ENCODE data around the gene TRPM6. TPM values are rescaled to one million over a fixed set of nuclear protein-coding genes. Genes with fewer than 3 reads are reported as not detected.
A peak's percentile ranks its signal among the peaks of the same experiment; 100 is the strongest.

TRPM6 gene
- total and polyA plus RNA-seq, 5 donors: 0.11 to 0.76 (median 0.17) TPM

DNA sequence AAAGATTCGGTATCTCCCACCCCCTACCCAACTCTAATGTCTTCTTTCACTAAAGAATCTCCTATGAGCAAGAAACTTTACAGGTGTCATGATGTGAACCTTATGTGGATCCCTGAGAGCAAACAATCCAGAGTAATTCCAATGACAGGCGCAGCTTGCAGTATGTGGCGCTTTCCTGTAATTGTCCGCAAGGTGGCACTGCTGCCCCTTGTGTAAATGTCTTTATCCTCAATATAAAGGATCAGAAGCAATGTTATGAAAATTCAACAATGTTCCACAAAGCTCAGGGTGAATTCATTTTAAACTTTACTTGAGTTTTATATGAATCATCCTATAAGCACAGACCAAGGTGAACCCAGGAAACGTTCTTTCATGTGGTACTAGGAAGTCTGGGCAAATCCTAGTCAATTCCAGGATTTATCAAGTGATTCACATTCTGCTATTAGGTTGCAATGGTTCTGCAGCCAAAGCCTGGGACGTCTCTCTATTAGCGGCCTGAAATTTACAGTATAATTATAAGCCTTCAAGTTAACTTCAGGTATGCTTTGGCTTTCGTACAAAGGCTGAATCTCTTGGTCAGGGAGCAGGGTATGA is 113.7 kb downstream of the TRPM6 start:
- no peaks in the 10 kb centered on the region for H3K9me3 ChIP-seq (ENCODE audit: control insufficient read depth, low read length)
- 27% methylated on average over 8 of the region's 8 CpGs for WGBS
- ATAC-seq: peak; percentile 66 to 74
- no peaks in the 10 kb centered on the region for H3K27me3 ChIP-seq (ENCODE audit: control insufficient read depth, insufficient read depth)
- peaks cover 1% of the 10 kb centered on the region for H3K4me1 ChIP-seq (ENCODE audit: control insufficient read depth, insufficient read depth, low read length)
- H3K4me3 ChIP-seq (ENCODE audit: low read length): no peak overlapping the region
- intact Hi-C loops (cut with DNase I): loop anchor here in 3 of 4 donors (2.0 to 5.0 kb wide), 3 partner anchors 227 to 303 kb away; no protein-coding TSS in a partner anchor
- no peak overlapping the region for H3K27ac ChIP-seq (ENCODE audit: low read length)
- peak; percentile 71 to 90 (median 82) for DNase-seq

DNA sequence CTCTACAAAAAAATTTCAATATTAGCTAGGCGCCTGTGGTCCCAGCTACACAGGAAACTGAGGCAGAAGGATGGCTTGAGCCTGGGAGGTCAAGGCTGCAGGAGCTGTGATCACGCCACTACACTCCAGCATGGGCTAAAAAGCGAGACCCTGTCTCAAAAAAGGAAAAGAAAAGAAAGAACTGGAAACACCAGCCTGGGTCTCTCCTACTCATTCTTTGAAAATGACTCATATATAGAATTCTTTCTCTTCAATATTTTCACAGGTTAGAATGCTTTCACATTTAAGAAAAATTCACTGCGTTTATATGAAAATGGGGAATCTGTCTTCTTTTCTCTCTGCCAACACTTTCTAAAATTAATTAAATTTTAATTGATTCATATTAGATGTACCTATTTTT is 115.6 kb downstream of the TRPM6 start:
- Histone ChIP-seq H3K4me3 (ENCODE audit: low read length) (no peak overlapping the region), H3K9me3 (ENCODE audit: control insufficient read depth, low read length) (no peaks in the 10 kb centered on the region), H3K27ac (ENCODE audit: low read length) (no peak overlapping the region), H3K4me1 (ENCODE audit: control insufficient read depth, insufficient read depth, low read length) (peaks cover 1% of the 10 kb centered on the region), H3K27me3 (ENCODE audit: control insufficient read depth, insufficient read depth) (no peaks in the 10 kb centered on the region)
- DNase-seq (no peak), ATAC-seq (no peak)
- WGBS: 83% methylated on average over 4 of the region's 4 CpGs
- intact Hi-C loops (cut with DNase I): loop anchor here in 3 of 4 donors (5.0 kb wide), 1 partner anchor 305 kb away; no protein-coding TSS in a partner anchor

DNA sequence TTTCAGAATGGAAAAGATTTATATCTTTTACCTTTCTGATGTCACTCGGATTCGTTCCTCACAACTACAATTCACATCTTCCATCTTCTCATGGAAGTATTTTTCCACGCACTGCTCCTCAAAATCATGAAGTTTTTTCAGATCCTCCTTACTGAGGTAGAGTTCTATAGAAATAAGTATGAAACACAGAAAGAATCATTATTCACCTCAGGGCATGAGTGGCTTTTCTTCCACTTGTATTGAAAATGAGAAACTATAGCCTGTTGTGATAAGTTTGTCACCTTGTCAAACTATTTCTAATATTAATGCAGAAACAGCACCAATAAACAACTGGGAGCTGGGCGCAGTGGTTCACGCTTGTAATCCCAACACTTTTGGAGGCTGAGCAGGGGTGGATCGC is 116.0 kb downstream of the TRPM6 start:
- Histone ChIP-seq H3K9me3 (ENCODE audit: control insufficient read depth, low read length) (no peaks in the 10 kb centered on the region), H3K4me1 (ENCODE audit: control insufficient read depth, insufficient read depth, low read length) (no peaks in the 10 kb centered on the region), H3K27me3 (ENCODE audit: control insufficient read depth, insufficient read depth) (no peaks in the 10 kb centered on the region), H3K27ac (ENCODE audit: low read length) (no peak overlapping the region), H3K4me3 (ENCODE audit: low read length) (no peak overlapping the region)
- DNase-seq (no peak), ATAC-seq (no peak)
- 90% methylated on average over 6 of the region's 6 CpGs for WGBS
- intact Hi-C loops (cut with DNase I): loop anchor here in 3 of 4 donors (5.0 kb wide), 1 partner anchor 306 kb away; no protein-coding TSS in a partner anchor

DNA sequence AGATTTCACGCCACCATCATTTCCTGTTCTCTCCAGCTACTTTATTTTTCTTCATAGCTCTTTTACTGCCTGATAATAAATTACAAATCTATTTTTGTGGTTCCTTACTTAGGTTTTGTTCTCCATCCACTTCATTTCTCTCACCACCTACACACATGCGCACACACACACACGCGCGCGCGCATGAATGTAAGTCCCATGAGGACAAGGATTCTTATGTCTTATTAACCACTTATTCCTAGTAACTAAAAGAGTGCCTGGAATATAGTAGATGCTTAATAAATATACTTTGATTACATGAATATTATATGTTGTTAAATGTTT is 116.5 kb downstream of the TRPM6 start:
- H3K27me3 ChIP-seq (ENCODE audit: control insufficient read depth, insufficient read depth): no peaks in the 10 kb centered on the region
- H3K4me1 ChIP-seq (ENCODE audit: control insufficient read depth, insufficient read depth, low read length): no peaks in the 10 kb centered on the region
- H3K27ac ChIP-seq (ENCODE audit: low read length): no peak overlapping the region
- no peaks in the 10 kb centered on the region for H3K9me3 ChIP-seq (ENCODE audit: control insufficient read depth, low read length)
- DNase-seq: no peak
- intact Hi-C loops (cut with DNase I): loop anchor here in 3 of 4 donors (5.0 kb wide), 1 partner anchor 306 kb away; no protein-coding TSS in a partner anchor
- ATAC-seq: no peak
- 87% methylated on average over 7 of the region's 7 CpGs for WGBS
- H3K4me3 ChIP-seq (ENCODE audit: low read length): no peak overlapping the region

DNA sequence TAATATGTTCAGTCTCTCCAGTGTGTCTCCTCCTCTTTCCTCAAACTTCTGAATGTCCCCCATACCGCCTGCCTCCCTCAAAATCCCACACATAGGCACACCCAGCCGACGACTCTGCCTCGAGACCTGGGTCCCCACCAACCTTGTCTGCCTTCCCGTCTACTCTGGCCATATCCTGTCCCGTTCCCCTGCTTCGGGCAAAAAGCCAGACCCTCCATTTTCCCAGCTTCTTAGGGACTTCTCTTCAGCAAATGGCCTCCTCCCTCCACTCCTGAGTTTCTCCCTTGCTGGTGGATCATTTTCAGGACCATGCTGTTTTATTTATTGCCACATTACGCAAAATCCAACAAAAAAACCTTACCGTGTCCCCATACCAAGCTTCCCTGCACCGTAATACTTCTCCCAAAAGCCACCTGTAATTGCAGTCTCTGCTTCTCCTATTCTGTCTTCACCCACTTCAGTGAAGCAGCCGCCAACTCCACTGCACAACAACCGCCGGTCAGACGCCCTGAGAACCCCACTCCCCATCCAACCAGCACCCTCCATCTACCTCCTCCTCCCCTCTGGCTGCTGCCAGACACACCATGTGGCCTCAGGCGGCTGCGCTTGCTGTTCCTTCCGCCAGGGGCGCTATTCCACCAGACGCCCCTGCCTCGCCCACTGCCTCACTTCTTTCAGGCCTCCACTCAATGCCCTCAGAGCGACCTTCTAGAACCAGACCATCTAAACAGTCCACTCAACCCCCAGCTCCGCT is 117.0 kb downstream of the TRPM6 start:
- no peaks in the 10 kb centered on the region for H3K4me1 ChIP-seq (ENCODE audit: control insufficient read depth, insufficient read depth, low read length)
- no peak overlapping the region for H3K4me3 ChIP-seq (ENCODE audit: low read length)
- H3K9me3 ChIP-seq (ENCODE audit: control insufficient read depth, low read length): no peaks in the 10 kb centered on the region
- H3K27ac ChIP-seq (ENCODE audit: low read length): no peak overlapping the region
- 70% methylated on average over 22 of the region's 22 CpGs for WGBS
- intact Hi-C loops (cut with DNase I): loop anchor here in 3 of 4 donors (5.0 kb wide), 1 partner anchor 307 kb away; no protein-coding TSS in a partner anchor
- DNase-seq: peak in 1 of 3 donors; percentile 37
- no peaks in the 10 kb centered on the region for H3K27me3 ChIP-seq (ENCODE audit: control insufficient read depth, insufficient read depth)
- no peak for ATAC-seq

DNA sequence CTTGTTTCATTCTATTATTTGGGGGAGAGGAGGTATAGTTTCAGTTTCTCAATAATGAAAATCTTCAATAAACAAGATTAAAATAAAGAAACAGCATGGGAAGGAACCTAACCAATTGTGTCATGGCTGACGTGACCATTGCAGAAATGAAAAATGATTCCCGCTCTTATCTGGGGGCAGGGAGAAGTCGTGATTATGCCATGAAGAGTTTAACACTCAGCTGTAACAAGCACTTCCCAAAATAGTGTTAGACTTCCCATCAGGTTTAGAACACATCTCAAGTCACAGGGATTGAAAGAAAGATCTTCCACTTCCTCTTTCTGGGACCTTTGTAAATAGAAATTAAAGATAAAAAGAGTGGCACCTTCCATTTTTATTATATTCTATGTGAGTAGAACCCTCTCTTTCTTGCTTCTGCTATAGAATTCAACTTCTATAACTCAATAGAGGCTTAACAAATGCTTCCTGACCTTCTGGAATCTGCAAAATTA is 122.2 kb downstream of the TRPM6 start:
- no peaks in the 10 kb centered on the region for H3K27me3 ChIP-seq (ENCODE audit: control insufficient read depth, insufficient read depth)
- no peaks in the 10 kb centered on the region for H3K4me1 ChIP-seq (ENCODE audit: control insufficient read depth, insufficient read depth, low read length)
- H3K4me3 ChIP-seq (ENCODE audit: low read length): no peak overlapping the region
- 25% methylated on average over 3 of the region's 3 CpGs for WGBS
- no peak for DNase-seq
- no peak overlapping the region for H3K27ac ChIP-seq (ENCODE audit: low read length)
- H3K9me3 ChIP-seq (ENCODE audit: control insufficient read depth, low read length): no peaks in the 10 kb centered on the region
- ATAC-seq: peak; percentile 34 to 45
- intact Hi-C loops (cut with DNase I): no loop called here

DNA sequence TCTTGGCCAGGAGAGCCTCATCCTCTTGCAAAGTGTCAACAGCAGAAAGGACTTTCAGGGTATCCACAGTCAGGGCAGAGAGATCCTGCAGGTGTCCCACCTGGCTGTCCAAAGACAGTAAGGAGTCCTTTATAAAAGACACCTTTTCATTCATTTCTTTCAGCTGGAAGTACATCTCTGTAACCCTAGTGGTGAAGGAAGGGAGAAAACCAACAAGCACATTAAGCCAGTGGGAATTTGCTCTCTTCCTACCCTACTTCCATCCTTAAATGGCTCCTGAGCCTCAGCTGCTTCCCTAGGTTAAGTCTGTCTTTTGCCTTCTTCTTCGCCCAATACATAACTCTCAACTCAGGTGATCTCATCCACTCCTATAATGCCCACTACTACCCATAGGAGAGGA is 124.8 kb downstream of the TRPM6 start:
- Histone ChIP-seq H3K4me3 (ENCODE audit: low read length) (no peak overlapping the region), H3K9me3 (ENCODE audit: control insufficient read depth, low read length) (no peaks in the 10 kb centered on the region), H3K4me1 (ENCODE audit: control insufficient read depth, insufficient read depth, low read length) (no peaks in the 10 kb centered on the region), H3K27ac (ENCODE audit: low read length) (no peak overlapping the region), H3K27me3 (ENCODE audit: control insufficient read depth, insufficient read depth) (no peaks in the 10 kb centered on the region)
- no peak for ATAC-seq
- no peak for DNase-seq
- WGBS: 94% methylated on average over 1 of the region's 1 CpG
- intact Hi-C loops (cut with DNase I): no loop called here

DNA sequence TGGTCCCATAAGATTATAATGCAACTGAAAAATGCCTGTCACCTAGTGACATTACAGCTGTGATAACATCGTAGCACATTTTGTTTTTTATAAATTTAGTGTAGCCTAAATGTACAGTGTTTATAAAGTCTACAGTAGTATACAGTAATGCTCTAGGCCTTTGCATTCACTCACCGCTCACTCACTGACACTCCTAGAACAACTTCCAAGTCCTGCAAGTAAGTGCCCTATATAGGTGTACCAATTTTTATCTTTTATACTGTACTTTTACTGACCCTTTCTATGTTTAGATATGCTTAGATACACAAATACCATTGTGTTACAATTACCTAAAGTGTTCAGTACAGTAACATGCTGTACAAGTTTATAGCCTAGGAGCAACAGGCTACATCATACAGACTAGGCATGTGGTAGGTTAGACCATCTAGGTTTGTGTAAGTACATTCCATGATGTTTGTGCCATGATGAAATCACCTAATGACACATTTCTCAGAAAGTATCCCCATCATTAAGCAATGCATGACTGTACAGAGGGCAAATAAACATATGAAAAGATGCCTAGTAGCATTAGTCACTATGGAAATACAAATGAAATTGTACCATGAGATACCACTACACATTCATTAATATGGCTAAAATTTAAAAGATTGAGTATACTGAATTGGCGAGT is 127.6 kb downstream of the TRPM6 start:
- 89% methylated on average over 3 of the region's 3 CpGs for WGBS
- ATAC-seq (no peak), DNase-seq (no peak)
- Histone ChIP-seq H3K4me1 (ENCODE audit: control insufficient read depth, insufficient read depth, low read length) (no peaks in the 10 kb centered on the region), H3K27ac (ENCODE audit: low read length) (no peak overlapping the region), H3K9me3 (ENCODE audit: control insufficient read depth, low read length) (no peaks in the 10 kb centered on the region), H3K27me3 (ENCODE audit: control insufficient read depth, insufficient read depth) (no peaks in the 10 kb centered on the region), H3K4me3 (ENCODE audit: low read length) (no peak overlapping the region)
- intact Hi-C loops (cut with DNase I): no loop called here

DNA sequence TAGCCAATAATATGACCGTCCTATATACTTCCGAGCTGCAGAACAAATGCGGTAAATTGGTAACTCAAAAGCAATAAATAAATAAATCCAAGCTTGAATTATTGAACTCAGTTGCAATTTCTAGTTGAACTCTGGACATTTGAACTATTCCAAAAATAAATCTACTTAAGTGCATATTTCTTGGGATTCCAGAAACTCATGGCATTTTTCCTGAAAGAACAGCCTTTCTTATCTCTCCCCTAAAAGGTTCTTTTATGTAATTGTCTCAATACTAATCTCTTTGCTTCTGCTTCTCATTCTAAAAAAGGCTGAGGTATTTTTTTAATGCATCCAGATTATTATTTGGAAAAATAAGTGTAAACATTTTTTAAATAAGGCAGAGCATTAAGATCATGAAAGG is 131.7 kb downstream of the TRPM6 start:
- no peaks in the 10 kb centered on the region for H3K9me3 ChIP-seq (ENCODE audit: control insufficient read depth, low read length)
- WGBS: 93% methylated on average over 3 of the region's 3 CpGs
- intact Hi-C loops (cut with DNase I): no loop called here
- no peak overlapping the region for H3K4me3 ChIP-seq (ENCODE audit: low read length)
- H3K27ac ChIP-seq (ENCODE audit: low read length): no peak overlapping the region
- ATAC-seq: no peak
- no peak for DNase-seq
- no peaks in the 10 kb centered on the region for H3K27me3 ChIP-seq (ENCODE audit: control insufficient read depth, insufficient read depth)
- no peaks in the 10 kb centered on the region for H3K4me1 ChIP-seq (ENCODE audit: control insufficient read depth, insufficient read depth, low read length)

DNA sequence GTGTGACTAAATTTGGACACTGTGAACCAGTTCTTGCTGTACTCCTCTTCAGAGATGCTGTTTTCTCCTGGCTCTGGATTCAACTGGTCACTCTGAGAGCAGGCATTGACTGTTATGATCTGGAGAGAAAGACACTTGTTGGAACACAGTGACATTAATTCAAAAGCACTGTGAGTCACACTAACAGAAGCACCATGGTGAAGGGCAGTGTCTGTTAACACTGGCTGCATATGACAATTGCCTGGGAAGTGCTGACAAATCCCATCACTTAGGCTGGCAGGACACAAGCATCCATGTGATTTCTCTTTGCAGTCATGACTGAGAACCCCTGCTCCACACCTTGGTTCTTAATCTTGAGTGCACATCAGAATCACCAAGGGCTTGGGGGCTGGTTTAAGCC is 132.4 kb downstream of the TRPM6 start:
- Histone ChIP-seq H3K4me1 (ENCODE audit: control insufficient read depth, insufficient read depth, low read length) (no peaks in the 10 kb centered on the region), H3K9me3 (ENCODE audit: control insufficient read depth, low read length) (no peaks in the 10 kb centered on the region), H3K27ac (ENCODE audit: low read length) (no peak overlapping the region), H3K27me3 (ENCODE audit: control insufficient read depth, insufficient read depth) (no peaks in the 10 kb centered on the region), H3K4me3 (ENCODE audit: low read length) (no peak overlapping the region)
- ATAC-seq: peak in 1 of 2 donors; percentile 74
- intact Hi-C loops (cut with DNase I): no loop called here
- no peak for DNase-seq

DNA sequence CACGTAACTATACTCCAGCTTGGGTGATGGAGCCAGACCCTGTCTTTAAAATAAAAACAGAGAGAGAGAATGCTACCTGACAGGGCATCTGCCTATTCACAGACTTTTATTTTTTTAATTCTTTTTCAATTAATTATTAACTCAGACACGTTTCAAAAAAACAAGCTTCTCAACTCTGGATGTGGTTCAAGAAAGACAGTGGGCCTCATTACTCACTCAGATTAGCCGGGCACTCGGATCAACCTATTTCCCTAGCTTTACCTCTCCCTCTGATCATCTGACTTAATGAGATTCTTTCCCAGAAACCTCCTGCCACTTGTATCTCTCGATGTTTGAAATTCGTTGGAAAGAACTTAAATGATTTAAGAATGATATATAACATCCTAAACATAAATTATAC is 134.1 kb downstream of the TRPM6 start:
- H3K4me3 ChIP-seq (ENCODE audit: low read length): no peak overlapping the region
- H3K9me3 ChIP-seq (ENCODE audit: control insufficient read depth, low read length): no peaks in the 10 kb centered on the region
- ATAC-seq (no peak), DNase-seq (no peak)
- intact Hi-C loops (cut with DNase I): no loop called here
- H3K27ac ChIP-seq (ENCODE audit: low read length): no peak overlapping the region
- no peaks in the 10 kb centered on the region for H3K27me3 ChIP-seq (ENCODE audit: control insufficient read depth, insufficient read depth)
- WGBS: 84% methylated on average over 6 of the region's 6 CpGs
- H3K4me1 ChIP-seq (ENCODE audit: control insufficient read depth, insufficient read depth, low read length): no peaks in the 10 kb centered on the region

All from right cardiac atrium (tissue), 5 donors.